HG03103 (cell line): ENCODE measurements around the gene WNT4.

Experiments
- ATAC-seq: cut with Tn5 transposase; IDR thresholded peaks from one replicate; pipeline ENCODE4 v1.9.1; 2021; ENCODE audit warnings: low read depth; ENCODE audit not compliant: unreplicated experiment

The WNT4 gene

DNA sequence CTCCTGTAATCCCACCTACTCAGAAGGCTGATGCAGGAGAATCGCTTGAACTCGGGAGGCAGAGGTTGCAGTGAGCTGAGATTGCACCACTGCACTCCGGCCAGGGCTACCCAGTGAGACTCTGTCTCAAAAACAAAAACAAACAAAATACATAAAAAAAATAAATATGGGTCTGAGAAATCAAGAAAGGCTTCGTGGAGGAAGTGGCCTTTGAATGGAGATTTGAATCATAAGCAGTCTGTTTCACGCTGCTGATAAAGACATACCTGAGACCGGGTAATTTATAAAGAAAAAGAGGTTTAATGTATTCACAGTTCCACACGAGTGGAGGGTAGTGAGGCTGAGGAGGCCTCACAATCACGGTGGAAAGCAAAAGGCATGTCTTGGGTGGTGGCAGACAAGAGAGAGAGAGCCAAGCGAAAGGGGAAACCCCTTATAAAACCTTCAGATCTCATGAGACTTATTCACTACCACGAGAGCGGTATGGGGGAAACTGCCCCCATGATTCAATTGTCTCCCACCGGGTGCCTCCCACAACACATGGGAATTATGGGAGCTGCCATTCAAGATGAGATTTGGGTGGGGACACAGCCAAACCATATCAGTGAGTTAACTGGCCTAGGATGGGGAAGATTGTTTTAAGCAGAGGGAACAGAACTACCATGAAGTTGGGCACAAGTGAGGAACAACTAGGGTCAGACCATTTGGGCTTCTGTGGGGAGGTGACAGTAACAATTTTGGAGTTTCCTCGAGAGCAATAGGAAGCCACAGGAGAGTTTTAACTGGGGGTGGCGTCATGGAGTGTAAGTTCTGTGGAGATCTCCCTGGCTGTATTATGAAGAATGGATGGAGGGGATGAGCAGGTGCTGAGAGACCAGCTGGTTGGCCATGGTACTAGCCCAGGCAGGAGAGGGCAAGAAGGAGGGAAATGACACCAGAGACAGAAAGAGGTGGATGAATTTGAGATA is 22.2 kb upstream of the WNT4 start:
- ATAC-seq = no peak

DNA sequence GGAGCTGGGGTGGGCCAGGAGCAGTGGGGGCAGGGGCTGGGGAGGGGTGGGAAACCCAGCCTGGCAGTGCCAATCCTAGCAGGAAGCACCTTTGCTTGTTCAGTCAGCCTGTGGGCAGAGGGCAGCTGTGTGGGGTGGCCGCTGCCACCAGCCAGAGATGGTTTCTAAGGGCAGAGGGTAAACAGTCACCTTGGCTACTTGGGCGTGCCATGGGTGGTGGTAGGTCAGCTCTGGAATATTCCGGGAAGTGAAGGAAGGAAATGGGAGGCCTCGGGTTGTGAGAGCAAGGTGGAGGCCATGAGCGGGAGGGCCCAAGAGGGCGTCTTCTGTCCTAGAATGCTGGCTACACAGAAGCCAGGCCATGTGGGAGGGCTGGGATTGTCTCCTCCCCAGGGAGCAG is 20.7 kb upstream of the WNT4 start:
- no peak for ATAC-seq

DNA sequence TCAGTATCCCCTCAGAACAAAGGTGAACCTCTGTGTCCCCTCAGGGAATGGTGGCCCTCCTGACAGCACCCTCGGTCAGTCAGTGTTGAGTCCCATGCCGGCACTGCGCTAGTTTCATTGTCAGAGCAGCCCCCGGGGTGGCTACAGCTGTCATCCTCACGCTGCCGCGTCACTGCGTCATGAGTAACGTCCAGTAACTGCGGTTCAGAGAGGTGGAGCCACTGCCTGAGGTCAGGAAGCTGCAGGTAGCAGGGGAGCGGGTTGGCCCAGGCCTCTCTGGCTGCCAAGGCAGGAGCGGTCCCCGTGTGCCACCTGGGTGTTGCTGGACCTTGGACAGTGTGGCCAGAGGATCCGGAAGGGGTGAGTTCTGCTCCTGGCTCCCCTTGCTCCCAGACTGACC is 20.2 kb upstream of the WNT4 start:
- no peak for ATAC-seq

DNA sequence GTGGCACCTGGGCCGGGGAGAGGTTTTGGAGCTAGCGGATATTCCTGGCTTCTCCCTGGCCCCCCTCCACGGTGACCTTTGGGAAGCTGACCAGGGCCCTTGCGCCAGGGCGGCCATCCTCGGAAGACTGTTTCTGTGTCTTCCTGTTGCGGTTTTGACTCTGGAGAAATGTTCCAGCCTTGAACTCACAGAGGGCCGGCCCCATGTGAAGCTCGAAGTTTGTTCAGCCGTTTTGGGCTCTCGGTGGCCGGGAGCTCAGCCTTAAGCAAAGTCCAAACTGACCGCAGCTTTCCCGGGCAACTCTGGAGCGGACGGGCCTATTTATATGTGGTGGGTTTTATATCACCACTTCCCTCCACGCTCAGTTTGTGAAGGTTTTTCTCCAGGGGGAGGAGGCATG is 17.0 kb upstream of the WNT4 start:
- no peak for ATAC-seq

DNA sequence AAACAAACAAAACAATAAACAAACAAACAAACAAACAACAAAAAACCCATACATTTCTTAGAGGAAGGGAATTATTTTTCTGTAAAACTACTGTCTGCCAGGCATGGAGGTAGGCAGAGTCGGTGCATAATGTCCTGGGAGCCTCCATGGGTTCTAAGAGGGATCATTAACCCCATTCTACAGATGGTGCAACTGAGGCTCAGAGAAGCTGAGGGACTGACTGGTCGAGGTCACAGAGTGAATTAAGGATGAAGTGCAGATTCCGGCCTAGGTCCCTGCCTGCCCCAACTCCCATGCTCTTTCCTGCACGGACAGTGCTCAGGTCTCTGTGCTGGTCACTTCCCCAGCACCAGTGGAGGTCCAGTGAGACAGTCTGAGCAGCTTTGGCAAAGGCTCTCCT is 15.8 kb upstream of the WNT4 start:
- no peak for ATAC-seq

DNA sequence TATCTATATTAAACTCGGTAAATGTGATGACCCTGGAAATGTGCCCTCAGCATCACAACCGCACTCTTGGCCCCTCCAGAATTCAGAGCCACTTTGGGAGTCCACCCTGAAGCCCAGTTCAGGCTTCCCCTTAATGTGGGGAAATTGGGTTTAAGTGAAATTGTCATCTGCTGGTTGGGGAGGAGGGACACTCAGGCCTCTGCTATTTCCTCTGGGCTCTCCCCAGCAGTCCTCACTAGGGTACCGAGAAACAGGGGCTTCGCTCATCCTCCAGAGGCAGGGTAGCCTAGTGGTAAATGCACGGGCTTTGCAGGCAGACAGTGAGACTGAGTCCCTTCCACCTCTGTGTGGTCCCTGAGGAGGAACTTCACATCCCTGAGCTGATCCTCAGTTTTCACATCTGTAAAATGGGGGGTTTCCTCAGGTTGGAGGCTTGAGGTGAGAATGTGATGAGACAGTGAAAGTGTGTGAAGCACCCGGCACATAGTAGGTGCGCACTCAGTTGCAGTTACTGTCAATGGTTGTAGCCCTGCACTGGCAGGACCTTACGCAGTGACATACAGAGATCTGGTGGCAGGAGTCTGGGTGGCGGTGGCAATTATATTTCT is 14.6 kb upstream of the WNT4 start:
- no peak for ATAC-seq

DNA sequence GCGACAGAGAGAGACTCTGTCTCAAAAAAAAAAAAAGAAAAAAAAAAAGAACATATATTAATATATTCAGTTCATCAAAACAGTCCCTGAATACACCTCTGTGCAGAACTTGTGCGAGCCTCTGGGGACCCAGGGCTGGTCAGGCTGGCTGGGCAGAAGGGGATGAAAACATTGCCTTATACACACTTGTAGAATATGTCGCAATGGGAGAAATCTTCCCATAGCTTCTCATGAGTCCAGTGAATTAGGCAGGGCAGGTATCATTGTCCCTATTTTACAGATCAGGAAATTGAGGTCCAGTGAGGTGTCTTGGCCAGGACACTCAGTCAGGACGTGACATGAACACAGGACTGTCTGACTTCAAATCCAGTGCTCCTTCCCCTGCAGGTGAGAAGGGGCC is 12.6 kb upstream of the WNT4 start:
- no peak for ATAC-seq

DNA sequence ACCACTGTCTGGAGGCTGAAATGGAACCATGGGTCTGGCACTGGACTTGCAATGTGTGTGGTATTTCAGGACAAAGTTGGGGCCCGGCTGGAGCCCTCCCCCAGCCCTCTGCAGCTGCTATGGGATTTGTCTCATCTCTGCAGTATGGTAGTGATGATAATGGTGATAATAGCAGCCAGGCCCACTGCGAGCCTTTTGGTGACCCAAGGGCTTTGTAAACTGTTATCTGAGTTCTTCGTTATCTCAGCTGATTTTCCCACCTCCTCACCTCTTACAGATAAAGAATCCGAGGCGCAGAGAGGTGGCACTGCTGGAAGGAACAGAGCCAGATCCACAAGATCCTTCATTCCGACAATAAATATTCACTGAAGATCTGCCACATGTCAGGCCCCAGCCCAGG is 11.7 kb upstream of the WNT4 start:
- no peak for ATAC-seq

DNA sequence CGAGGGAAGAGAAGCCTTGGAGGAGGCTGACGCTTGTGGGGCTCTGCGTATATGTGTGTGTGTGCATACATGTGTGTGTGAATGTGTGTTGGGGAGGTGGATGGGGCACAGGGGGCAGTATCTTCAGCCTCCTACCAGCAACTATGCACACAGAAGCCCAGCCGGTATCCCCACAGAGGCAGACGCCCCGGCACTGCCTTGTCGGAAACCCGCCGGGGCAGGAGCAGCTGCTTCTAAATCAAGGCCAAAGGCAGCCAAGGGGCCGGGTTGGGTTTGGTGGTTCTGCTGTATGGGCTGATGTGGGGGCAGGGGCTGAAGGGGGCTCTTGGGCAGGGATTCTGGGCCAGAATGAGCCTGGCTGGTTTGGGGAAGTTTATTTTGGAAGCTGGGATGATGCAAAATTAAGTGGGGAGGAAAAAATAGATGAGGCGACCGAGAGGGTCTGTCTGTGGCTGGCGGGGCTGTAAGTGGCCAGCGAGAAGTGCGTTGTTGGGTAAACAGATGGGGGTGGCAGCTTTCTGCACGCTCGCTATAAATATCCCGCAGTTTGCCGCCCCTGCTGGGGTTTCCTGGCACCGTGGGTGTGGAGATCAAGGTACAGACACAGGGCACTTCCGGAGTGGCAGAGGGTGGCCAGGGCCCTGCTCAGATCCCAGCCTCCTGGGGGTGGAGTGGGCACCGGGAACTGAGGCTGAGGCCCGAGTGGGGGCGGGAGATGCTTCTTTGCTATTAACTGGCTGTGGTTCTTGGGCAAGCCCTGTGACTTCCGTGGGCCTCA is 11.0 kb upstream of the WNT4 start:
- no peak for ATAC-seq

DNA sequence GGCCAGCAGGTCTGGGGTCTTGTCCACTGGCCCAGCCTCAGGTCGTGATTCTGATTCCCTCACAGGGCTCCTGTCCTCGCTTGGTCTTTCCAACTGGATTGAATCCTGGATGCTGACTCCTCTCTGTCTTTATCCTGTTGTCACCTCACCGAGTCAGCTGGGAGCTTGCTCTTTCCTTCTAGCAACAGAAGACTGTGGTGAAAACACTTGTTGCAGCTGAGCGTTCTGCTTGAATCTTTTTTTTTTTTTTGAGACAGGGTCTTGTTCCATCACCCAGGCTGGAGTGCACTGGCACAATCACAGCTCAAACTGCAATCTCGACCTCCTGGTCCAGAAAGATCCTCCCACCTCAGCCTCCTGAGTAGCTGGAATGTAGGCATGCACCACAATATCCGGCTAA is 8.0 kb upstream of the WNT4 start:
- no peak for ATAC-seq

DNA sequence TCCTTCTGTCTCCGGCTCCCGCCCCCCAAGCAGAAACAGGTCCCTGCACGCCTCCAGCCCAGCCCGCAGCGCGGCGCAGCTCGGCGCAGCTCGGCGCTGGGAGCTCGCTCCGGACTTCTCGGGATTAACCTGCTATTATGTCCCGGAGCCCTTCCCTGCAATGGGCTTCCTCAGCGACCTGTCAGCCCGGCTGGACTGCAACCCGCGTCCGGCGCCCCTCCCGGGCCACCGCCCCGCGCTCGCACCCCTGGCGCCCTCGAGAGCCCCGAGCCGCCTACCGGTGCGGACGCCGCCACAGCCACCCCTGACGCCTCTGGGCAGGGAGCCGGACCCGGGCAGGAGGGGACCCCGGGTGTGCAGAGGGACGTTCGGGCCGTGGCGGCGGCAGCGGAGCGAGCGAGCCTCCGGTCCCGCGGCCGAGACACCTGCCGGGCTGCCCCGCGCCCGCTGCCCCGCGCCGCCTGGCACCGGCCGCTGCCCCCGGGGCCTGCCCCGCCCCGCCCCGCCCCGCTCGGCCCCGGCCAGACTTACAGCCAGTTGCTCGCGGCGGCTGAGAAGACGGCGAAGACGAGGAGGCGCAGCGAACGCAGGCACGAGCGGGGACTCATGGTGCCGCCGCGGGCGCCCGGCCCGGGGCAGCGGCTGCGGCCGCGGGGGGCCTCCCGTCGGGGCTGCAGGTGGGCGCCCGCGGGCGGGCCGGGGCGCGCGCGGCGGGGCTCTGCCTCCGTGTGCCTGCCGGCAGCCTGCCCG is 407 bp downstream of the WNT4 start:
- no peak for ATAC-seq

DNA sequence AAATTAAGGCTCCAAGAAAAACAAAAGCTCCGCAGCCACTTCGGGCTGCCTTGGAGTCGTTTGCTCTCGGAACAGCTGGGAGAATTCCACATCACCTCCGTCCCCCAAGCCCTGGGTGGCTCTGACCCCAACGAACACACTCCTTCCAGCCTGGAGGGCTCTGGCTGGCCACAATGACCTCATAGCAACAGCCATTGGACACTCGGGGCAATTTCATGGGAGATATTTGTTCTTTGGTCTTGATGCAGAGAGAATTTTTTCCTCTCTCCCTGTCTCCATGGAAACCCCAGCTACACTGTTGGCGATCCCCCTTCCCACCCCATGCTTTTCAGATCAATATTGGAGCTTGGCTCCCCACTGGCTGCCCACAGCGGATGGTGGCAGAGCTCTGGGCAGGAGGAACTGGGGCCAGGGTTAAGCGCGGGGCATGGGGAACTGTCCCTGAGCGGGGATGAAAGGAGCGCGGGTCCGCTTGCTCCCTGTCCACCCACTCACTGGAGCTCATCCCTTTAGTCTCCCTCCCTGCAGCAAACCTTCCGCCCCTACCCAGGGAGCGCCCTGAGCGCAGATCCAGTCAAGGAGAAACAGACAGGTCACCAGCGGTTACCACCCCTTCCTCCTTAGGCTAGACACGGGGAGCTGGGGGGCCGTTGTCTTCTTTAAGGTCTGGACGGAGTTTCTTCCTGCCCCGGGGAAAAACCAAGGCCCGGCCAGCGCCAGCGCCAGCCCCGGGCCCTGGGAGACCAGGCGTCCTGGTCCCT is 1.2 kb downstream of the WNT4 start:
- no peak for ATAC-seq

DNA sequence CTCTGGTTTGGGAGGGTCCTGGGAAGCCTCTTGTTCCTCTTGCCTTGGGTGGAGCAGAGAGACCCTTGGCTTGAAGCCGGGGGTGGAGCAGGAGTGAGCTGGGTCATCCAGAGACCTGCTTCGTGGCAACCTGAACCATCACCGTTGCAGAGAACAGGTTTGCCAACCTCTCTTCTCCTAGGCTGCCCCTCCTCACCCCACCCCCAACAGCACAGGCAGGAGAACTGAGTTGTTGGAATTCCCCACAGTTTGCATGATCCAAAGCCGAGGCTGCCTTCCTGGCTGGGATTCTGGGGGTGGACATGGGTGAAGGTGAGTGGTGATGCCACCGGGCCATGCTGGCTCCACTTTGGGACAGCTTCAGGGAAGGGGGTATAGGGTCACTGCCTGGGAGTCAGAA is 2.2 kb downstream of the WNT4 start:
- no peak for ATAC-seq

DNA sequence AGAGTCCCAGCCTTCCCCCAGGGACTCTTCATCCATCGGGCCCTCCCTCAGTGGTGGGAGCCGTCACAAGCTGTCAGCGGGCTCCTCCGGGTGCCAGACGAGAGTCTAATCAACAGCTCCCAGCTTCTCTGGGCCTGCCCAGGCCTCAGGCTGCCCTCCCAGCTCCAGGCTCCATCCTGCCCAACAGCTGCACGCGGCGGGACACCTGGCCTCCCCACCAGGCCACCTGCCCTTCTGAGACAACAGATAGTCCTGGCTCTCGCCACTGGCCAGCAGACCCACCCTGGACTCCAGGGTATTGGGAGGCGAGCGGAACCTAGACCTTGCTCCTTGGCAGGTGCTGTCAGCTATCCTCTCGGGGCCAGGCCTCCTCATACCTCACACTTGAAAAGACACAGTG is 3.1 kb downstream of the WNT4 start:
- ATAC-seq = no peak

DNA sequence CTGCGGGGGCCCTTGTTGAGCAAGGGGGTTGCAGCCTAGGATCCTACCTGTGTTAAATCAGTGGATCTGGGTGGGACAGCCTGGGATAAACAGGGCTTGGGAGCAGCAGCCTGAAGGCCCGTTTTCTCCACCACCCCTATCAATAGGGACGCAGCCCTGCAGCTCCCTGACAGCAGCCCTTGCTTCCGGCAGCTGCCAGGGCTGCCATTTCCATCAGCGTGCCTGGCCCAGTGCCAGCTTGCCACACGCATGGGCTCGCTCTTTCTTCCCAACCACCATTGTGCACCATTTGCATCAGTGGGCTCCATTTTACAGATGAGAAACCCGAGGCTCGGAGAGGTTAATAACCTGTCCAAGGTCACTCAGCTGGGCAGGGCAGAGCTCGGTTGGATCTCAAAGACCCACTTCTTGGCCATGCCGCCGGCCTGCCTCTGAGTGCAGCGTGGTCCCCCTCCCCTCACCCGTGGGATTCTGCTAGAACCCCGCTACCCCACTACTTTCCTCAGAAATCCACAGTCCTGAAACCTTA is 3.8 kb downstream of the WNT4 start:
- ATAC-seq = no peak

DNA sequence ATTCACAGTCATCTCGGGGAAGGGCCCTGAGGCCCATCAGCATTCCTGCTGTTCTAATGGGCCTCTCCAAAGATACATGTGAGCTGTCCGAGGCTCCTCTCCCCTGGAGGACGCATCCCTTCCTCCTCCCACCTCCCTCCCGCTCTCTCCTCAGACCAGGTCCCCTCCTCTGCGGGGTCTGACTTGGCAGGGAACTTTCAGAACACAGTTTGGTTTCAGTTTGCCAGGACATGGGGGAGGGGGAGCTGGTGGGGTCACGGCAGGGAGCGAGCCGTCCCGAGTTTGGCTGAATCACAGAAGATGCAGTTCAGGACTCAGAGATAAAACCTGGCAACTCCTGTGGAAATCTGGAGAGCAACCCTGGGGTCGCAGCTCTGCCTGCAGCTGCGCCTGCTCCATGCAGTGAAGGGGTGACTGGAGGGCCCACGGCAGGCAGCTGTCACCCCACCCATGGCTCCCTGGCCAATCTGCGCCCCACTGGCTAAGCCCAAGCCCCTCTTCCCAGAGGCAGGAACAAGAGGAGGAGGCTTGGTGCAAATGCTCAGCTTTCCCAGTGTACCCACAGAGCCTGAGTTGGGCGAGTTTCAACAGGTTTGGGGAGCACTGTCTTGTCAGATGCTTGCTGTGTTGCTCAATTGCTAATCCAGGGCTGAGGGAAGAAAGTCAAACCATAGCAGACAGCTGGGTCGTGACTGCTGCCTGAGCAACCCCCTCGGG is 5.7 kb downstream of the WNT4 start:
- ATAC-seq = no peak

DNA sequence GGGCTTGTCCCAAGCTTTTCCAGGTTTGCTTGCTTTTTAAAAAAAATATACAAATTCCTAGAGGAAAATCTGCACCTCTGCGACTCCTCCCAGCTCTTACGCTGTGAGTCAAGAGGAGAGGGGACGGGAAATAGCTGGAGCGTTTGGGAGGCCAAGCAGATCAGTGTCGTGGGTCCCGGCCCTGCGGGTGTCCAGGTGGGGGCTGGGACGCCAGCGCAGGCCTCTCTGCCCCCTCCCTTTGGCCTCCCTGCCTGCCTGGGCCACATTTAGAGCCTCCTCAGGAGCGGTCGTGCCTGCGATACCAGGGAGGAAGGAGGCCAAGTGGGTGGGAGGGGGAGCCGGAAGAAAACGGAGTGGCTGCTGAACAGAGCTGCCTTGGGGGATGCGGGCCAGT is 9.0 kb downstream of the WNT4 start:
- ATAC-seq = no peak

DNA sequence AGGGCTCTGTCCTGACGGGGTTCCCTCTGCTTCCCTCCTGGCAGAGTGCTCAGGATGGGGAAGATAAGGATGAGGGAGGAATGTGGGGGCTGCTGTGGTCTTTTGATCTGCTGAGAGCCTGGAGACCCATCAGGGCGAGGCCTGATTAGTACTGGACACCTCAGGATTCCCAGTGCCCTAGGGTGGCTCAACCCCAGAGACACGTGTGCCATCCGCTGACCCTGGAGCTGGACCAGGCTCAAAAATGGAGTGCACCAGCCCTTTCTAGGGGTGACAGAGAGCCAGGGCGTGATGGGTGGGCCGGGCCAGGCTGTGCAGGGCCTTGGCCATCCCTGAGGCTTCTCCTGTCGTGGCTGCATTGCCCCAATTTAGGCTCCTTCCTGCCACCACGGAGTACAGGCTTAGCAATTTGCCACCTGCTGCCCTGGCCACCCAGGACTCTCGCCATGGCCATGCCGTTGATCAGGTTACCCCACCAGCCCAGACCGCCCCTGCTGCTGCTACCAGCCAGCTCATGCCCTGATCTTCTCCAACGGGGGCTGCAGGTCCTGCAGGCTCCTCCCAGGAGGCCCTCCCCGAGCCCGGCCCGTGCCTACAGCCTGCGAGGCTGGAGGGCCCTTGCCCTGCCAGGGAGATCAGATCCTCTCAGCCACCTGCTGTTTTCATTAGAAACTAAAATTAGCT is 9.5 kb downstream of the WNT4 start:
- no peak for ATAC-seq
